GM15510 (cell line): ENCODE results near the gene PLS3.

ENCODE experiments used
- POLR2A ChIP-seq: IDR thresholded peaks from 3 replicates; pipeline ENCODE4 v1.6.1; 2011; ENCODE audit warnings: borderline replicate concordance; ENCODE audit not compliant: insufficient read length; ENCODE audit errors: extremely low read depth

The PLS3 gene

DNA sequence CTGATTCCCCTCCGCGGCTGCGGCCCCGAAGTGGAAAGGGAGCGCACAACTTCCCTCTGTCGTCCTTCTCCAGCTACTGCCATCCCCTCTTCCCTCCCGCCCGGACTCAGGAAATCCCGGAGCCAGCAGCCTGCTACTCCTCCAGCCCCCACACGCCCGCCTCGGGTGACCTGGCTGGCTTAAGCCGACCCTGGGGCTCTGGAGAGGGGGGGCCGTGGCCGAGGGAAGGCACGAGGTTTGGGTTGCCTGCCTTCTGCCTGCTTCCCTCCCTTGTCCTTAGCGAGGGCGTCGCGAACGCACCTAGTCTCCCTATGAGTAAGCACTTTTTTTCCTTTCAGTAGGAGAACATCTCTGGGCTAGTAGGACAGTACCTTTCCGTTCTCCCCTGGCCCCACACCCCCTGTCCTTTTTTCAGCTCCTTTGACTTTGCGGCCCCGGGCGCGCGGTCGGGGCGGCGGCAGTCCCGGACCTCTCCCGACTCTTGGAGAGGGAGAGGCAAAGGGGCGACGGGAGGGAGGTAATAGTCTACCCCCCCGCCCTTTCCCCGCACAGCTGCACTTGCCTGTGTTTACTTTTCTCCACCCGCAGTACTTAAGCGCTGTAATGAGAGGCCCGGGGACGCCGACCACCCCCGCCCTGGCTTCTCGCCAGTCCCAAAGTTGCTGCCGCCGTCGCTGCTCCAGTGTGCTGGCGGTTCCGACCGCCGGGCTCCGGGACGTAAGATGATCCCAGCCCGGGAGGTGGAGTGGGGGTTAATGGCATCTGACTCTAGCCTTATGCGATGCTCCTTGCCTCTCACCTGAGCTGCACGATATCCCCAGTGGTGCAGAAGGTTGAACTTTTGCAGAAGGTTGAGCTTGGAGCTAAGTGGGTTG, 868 bp downstream of the PLS3 start:
- no peak for TF ChIP-seq POLR2A

DNA sequence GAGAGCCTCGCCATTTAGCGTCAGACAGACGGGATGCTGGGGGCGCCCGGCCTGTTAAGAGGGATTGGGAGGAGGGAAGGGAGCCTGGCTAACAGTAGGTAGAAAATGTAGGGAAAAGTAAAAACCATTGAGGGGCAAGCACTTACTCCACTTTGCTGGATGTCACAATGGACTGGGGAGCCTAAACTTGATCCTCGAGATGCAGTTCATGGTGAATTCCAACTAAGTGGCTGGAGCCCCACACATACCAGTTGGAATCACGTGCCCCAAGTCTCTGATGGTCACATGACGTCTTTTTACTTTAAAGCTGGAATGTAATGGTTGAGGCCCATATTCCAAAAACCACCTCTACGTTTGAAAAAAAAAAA, 1.5 kb downstream of the PLS3 start:
- TF ChIP-seq POLR2A, result no peak

DNA sequence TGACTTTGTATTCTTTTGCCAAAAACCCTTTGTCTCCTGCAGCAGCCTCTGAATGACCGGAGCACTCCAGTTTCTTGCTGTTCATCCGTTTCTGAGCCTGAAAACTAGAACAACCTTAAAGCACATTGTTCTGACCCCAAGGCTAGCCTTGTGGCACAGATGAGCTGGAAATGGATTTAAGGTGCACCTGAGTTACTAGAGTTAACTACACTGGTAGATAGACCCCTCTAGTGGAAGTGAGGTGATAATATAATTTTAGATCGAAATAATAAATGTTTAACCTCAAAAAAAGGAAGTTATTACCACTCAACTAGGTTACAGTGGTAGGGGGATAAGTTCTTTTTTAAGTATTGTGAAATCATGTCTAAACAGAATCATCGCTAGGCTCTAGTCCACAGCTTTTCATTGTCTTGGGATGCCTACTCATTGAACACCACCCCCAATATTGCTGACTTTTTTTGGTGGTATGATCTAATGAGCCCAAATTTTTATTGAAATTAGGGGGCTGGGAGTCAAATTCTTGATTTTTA, 2.7 kb downstream of the PLS3 start:
- no peak for TF ChIP-seq POLR2A

DNA sequence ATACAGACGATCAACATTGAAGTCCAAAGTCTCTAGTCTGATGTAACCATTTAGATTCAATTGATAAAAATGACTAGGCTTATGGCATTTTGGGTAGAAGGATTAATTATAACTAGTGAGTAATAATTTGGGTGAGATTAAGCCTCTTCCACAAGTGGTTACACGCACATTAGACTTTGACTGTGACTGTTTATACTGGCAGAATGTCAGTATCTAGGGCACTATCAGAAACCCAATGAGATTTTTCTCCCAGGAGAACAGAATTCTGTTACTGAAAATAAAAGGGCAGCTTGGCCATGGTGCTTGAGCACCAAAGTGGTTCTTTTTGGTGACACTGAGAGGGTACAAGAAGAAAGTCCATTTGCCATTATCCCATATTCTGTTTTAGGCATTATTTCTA, 3.3 kb downstream of the PLS3 start:
- no peak for TF ChIP-seq POLR2A

DNA sequence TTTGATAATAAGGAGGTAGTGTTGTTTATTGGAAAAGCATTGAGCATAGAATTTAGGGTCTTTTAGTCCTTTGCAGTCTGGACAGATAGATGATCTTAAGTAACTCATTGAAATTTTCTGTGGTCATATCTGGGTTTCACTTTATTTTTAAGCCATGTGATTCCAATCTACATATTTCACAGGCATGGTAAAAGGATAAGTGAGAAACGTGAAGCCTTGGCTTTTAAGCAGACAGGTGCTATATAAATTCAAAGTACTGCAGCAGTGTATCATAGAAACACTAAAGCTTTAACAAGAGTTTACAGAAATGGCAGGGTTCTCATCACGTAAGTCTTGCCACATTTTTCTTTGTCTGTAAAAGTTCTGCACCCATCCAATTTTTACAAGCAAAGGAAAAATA, 4.9 kb downstream of the PLS3 start:
- TF ChIP-seq POLR2A, result no peak

DNA sequence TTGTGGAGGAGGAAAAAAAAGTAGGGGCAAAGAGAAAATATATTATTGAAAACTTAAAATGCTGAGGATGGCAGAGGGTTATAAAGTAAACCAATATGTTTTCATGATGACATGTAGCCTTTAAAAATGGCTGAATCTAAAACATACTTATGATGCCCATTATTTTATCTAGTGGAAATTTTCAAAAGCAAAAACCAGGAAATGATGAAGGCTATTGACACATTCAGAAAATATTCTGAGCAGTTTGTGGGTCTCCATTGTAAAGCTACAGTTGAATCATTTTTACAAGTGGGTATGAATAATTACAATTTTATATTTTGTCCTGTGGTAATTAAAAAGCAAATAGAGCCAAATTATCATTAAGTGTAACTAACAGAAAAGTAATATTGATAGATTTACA, 10.7 kb downstream of the PLS3 start:
- no peak for TF ChIP-seq POLR2A

DNA sequence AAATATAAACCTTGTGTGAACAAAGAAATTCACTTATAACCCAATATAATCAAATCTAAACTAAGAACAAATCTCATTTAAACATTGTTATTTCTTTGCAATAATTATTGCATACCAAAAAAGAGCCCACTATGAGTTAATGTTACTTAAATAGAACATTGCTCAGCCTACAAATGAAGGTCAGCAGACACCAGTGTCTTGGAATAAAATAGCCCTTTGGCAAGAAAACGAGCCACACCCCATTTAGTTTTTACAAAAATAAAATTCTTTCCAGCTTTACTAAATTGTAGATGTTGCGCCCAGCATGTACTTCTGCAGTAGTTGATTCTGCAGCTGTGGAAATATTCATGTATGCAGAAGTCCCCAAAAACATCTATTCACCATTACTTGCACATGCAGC, 12.2 kb downstream of the PLS3 start:
- no peak for TF ChIP-seq POLR2A

DNA sequence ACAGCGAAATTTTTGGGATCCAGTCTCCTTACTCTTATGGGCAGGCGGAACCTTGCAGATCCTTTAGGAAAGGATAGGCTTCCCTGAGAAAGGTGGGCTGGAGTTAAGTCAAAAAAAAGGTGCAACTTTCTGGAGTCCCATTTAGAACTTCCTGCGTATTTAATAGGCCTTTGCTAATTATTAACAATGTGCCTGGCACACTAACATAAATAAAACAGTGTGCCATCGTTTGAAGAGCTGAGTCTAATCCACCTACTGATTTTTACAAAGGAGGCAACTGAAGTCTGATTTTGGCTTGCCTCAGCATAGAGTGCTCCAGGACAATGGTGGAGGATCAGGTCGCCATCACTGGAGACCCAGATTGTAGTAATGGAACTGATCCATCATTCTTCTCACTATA, 15.7 kb downstream of the PLS3 start:
- TF ChIP-seq POLR2A, result no peak

DNA sequence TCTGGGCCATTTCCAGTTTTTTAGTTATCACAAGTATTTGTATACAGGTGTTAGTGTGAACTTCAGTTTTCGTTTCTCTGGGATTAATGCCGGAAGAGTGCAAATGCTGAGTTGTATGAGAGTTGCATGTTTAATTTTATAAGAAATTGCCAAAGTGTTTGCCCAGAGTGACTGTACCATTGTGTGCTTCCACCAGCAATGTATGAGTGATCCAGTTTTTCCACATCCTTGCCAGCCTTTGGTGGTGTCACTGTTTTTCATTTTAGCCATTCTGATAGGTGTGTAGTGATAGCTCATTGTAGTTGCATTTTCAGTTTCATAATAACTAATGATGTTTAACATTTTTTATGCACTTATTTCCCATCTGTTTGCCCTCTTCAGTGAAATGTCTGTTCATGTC, 18.4 kb downstream of the PLS3 start:
- TF ChIP-seq POLR2A, result no peak

DNA sequence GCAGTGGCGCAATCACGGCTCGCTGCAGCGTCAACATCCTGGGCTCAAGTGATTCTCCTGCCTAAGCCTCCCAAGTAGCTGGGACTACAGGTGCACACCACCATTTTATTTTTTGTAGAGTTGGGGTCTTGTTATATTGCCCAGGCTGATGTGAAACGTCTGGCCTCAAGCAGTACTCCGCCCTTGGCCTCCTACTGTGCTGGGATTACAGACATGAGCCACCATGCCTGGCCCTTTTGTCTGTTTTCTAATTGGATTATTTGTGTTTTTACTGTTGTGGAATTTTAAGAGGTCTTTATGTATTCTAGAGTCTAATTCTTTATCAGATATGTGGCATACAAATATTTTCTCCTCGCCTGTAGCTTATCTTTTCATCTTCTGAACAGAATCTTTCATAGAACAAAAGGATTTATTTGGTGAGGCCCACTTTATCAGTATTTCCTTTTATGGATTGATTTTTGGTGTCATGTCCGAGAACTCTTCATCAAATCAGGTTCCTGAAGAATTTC, 18.9 kb downstream of the PLS3 start:
- no peak for TF ChIP-seq POLR2A

DNA sequence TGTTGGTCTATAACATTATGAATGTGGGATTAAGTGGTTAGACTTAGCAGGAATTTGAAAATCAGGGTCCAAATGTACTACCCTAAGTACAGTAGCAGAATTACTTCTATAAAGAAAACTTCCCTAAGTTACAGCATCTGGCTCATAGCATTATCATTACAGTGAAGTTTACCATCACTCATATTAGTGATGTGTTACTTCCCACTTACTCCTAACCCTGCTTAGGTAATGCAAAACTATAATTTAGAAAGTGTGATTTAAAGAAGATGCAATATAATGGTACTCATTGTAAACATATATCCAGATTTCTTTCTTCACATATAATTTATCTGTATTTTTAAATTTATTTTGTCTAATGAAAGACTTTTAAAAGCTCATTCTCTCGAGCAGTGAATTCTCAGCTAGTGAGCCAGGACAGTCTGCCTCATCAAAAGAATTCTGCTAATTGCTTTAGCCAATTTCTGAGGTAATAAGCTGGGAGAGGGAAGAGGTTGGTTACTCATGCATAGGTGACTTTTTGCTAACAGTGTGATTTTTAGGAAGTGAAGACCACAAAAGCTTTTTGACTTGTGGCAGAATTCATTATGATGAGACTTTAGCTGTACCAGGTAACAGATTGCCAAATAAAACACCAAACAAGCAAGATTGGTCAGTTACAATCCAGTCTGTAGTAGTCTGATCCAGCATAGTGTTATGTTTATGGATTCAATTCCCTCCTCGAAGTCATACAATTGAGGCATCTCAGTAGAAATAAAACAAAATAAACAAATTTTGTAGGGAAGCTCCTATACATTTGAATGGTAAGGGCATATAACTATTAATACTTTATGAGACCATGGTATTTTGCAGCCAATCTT, 21.0 kb downstream of the PLS3 start:
- no peak for TF ChIP-seq POLR2A

DNA sequence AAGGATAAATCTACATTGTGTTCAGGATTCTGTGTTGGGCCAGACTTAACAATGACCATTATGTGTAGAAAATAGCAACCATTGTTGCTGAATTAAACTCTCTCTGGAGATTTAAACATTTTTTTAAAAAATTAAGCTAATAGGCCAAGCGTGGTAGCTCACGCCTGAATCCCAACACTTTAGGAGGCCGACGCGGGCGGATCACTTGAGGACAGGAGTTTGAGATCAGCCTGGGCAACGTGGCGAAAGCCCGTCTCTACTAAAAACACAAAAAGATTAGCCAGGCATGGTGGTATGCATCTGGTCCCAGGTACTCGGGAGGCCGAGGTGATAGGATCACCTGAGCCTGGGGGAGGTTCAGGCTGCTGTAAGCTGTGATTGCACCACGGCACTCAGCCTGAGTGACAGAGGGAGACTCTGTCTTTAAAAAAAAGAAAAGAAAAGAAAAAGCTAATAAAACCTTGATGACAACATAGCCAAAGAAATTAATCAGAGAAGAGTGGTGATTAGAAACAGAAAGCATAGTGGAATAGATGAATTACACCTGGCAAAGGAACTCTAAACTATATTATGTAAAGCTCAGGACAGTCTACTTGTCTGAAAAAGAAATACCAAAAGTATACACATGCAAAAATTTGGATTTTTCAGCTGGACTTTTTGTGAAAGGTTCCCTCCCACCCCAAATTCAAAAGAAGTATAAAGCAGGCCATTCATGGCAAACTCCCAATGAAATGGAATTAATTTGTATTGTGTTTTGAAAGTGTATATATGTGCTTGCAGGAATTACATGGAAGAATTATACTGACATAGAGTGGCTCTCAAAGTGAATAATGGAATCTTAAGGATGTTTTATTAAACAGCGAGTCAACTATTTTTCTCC, 21.9 kb downstream of the PLS3 start:
- TF ChIP-seq POLR2A, result no peak

DNA sequence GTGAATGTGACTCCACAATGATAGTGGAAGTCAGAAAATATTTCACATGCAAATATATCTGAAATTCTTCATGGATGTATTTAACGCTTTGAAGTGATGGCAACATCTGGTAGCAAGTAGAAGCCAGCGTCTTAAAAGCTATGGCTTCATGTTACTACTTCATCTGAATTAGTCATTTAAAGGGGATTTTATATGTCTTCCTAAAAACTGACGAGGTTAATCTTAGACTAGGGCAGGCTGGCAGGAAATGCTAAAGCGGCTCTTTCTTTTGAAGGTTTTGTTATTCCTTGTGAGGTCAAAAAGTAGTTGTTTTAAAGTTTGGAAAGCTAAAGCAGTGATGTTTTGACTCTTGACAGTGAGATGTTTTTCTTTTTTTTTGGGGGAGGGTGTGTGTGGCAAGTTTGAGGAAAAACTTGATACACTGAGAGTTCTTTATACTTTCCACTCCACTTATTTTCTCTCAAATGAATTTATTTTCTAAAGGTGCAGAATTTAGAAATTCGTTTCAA, 22.6 kb downstream of the PLS3 start:
- no peak for TF ChIP-seq POLR2A

DNA sequence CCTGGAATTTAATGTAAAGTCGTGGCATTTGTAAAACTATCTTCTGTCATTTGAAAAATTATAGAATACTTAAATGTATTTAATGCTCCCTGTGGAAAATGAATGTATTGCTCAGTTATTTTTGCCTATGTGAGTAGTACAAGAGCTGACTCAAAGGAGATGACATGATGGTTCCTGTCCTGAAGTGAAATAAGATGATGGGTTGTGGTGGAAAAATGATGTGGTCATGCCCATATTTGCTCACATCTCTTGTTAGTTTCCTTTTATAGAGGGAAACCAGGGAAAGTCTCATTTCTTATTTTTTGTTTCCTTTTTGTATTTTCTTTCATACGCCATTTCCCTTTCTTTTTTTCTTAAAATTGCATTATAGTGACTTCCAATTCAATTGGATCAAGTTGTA, 23.7 kb downstream of the PLS3 start:
- no peak for TF ChIP-seq POLR2A

DNA sequence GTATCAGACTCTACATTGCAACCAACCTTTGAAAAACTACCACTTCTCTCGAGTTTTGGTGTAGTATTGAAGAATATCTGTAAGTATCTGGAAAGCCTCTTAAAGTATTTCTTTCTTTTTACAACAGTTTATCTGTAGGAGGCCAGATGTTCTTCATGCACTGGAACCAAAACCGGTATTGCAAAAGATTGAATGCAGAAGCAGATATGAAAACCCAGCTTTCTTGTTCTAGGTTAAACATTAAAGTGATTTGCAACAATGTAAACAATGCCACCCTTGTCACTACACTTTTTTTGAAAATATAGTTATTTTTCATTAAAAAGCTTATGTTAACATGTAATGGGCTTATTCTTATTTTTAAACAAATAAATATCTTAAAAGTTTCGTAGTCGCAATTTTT, 27.2 kb downstream of the PLS3 start:
- TF ChIP-seq POLR2A, result no peak

DNA sequence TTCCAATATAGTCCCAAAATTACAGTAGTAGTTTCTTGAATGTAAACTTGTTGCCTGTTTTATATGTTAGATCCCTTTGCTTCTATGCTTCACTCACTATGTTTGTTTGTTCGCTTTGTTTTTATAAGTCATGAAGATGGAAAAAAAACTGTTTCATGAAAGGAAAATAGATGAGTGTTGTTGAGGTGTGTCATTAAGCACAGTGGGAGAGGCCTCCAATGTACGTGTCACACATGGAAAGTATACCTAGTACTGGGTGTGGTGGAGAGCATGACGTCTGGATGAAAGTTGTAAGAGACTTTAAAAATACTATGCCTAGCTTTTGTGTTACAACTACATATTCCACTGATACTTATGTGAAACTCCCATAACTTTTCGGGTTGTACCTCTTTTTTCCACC, 28.4 kb downstream of the PLS3 start:
- TF ChIP-seq POLR2A, result no peak
